NCI-H2196 (cell line): ENCODE results near the gene EBF3.

Source experiments
- DNase-seq: peaks from one replicate; lab custom pipeline; 2025; ENCODE audit not compliant: unreplicated experiment; lab: John Stamatoyannopoulos, UW

EBF3 gene

GRCh38 chr10:129857242-129857960 is 106.7 kb downstream of the EBF3 start:
- no peak for DNase-seq

GRCh38 chr10:129855836-129856563 is 108.1 kb downstream of the EBF3 start:
- no peak for DNase-seq

GRCh38 chr10:129854796-129855705 is 109.0 kb downstream of the EBF3 start:
- DNase-seq: no peak

- no peak for DNase-seq
Observed at GRCh38 chr10:129854158-129854557, 109.9 kb downstream of the EBF3 start.

DNA sequence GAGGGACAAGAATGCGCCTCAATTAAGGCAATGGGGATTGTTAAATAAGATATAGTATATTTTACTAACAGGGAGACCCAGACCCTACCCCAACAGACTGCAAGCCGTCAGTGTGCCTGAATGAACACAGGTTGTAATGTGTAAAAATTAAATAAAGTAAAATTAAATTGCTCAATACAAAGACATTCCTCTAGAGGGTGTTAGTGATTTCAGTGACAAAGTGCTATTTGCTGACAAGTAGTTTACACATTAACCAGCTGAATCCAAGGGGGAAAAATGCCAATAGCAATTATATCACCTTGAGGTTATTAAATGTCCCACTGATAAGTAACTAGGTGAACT is 110.5 kb downstream of the EBF3 start:
- DNase-seq: no peak

- no peak for DNase-seq
Observed at GRCh38 chr10:129852829-129853561, 111.1 kb downstream of the EBF3 start.

DNA sequence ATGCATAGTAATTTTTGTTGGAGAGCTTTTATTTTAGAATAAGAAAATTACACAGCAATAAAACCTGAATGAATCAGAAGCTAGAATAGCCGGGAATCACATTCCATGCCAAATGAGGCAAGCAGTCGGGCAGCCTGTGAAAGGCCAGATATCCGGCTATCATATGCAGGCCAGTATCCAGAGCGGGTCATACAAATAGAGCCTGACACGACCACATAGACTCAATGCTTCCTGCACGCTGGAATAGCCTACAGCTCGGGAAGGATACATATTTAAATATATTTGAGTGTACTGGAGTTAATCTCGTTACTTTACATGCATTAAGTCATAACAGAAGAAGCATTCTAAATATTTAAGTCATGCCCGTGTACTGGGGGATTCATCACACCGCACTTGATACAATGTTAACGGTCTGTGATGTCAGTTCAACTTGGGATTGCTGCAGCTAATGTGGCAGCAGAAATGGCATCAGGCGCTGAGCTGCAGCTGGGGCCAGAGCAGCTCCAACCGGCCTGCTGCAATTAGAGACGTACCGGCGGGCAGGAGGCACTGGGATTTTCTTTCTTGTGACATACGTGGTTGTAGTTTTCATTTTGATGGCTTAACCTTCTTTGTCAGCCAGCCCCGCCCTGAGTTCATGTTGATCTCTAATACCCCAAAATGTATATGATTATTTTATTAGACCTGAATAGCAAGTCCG is 112.0 kb downstream of the EBF3 start:
- DNase-seq: no peak

DNA sequence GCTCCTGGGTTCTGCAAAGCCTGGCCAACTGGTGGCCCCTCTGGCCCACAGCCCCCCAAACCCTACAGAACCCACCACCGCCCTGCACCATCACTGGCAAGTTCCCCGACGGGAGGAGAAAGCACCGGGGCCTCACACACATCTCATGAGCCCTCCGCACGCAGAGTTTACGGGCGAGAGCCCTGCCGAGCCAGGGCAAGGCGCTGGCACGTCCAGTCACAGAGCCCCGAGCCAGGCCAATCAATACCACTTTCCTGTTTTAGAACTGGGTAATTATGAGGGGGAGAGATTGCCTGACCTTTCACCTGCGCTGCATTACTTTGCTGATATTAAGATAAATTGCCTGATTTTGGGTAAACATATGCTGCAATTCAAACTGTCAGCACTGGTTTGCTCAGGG is 113.3 kb downstream of the EBF3 start:
- DNase-seq: no peak

DNA sequence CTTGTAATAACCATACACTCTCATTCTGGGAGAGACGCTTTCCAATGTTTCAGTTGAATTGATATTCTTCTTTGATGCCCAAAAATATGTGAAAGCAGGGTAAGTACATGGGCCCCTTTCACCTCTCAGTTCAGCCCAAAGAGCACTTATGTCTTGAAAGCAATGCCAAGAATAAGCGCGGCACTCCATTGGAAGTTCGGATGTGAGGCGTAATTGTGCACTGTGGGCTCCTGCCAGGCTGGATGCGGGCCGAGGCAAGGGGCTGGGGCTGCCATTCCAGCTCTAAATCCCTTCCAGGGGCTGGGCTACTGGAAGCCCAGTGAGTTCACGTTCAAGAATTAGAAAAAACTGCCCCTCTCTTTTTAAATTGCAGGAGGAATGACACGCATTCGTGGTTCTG is 113.8 kb downstream of the EBF3 start:
- DNase-seq: no peak

- DNase-seq: no peak
Observed at GRCh38 chr10:129849853-129850252, 114.2 kb downstream of the EBF3 start.

DNA sequence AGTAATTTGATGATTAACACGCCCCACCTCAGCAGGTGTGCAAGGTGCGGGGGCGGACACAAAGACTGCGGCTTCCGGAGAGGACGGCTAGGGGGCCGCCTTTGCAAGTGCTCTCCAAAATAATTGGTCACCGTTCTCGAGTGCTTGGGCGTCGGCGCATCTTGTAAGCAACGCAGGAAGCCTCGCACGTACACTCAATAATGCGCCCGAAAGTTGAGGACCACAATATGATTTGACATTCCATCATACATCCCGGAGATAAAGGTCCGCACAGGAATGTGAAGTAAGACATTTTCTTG is 114.7 kb downstream of the EBF3 start:
- no peak for DNase-seq

GRCh38 chr10:129848696-129849451 is 115.2 kb downstream of the EBF3 start:
- DNase-seq: no peak

- DNase-seq: no peak
Observed at GRCh38 chr10:129847741-129848483, 116.2 kb downstream of the EBF3 start.

- DNase-seq: no peak
Observed at GRCh38 chr10:129846991-129847391, 117.1 kb downstream of the EBF3 start.

GRCh38 chr10:129845111-129845753 is 118.8 kb downstream of the EBF3 start:
- no peak for DNase-seq

DNA sequence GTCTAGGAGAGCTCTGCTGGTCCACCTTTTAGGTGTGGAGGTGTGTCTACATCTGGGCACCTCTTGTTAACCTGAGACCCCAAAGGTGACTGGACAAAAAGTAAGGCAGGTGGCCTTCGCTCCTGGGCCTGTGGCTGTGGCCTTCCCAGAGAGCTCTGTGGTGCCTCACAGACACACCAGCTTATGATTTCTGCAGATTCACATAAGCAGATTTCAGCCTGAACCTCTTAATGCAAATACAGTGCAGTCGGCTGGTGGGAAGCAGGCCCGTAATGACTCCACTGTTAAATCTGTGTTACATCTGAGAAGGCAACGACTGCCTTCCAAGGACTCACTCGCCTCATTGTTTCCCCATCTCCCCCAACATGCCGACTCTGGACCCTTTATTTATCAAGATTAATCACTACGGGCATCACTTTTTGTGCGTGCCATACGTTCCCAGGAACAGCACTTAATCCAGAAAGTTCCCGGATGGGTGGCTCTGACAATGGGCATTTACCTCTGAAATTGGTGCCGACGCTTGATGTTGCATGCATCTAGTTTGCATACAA is 119.8 kb downstream of the EBF3 start:
- no peak for DNase-seq

DNA sequence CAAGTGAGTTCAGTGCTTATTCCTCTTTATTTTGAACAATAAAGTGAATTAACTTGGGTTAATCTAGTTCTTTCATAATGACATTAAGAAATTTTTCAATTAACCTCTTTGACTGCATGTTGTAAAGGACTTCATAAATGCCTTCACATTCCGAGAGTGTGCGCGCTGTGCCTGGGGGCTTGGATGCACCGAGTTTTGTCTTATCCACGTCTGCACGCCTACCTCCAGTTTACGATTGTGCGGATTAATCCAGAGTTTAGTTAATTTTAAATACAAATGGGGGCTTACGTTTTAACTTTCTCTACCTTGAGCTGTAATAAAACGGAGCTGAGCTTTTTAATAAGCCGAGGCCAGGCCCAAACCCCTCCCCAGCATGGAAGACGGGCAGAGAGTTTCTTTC is 120.4 kb downstream of the EBF3 start:
- no peak for DNase-seq

- no peak for DNase-seq
Observed at GRCh38 chr10:129843131-129843541, 120.9 kb downstream of the EBF3 start.
